Aorta (tissue), 5 donors: ENCODE measurements around the gene EFCAB8. TPM values are rescaled to one million over a fixed set of nuclear protein-coding genes. Genes with fewer than 3 reads are reported as not detected.

Experiments used
- ATAC-seq: fragments of 200-7000 bp; cut with Tn5 transposase; one replicate; pipeline ENCODE4 v1.9.1; 2022; ENCODE audit warnings: moderate library complexity; ENCODE audit not compliant: low FRiP score
- DNase-seq, 2 donors: peaks; one replicate each; pipeline ENCODE4 v3.0.0-alpha.2; 2020
- H3K27ac ChIP-seq, 2 donors: one replicate each; pipeline ENCODE4 v1.5.1; 2013; ENCODE audit warnings: low read length in 2 of 2, mild to moderate bottlenecking in 2 of 2, moderate library complexity in 2 of 2, control low read depth in 1 of 2, inconsistent platforms in 1 of 2, low read depth in 1 of 2
- H3K27me3 ChIP-seq, 2 donors: one replicate each; pipeline ENCODE4 v1.6.1; 2013; ENCODE audit warnings: control low read depth in 1 of 2, low read length in 1 of 2, mild to moderate bottlenecking in 1 of 2, moderate library complexity in 1 of 2; ENCODE audit not compliant: insufficient read depth in 2 of 2, control insufficient read depth in 1 of 2
- H3K36me3 ChIP-seq, 2 donors: one replicate each; pipeline ENCODE4 v1.6.1; 2013; ENCODE audit warnings: control low read depth in 1 of 2, low read length in 1 of 2, mild to moderate bottlenecking in 1 of 2; ENCODE audit not compliant: insufficient read depth in 2 of 2, control insufficient read depth in 1 of 2
- H3K4me1 ChIP-seq, 2 donors: one replicate each; pipeline ENCODE4 v1.6.1; 2013; ENCODE audit warnings: low read length in 2 of 2, control low read depth in 1 of 2, mild to moderate bottlenecking in 1 of 2, moderate library complexity in 1 of 2; ENCODE audit not compliant: insufficient read depth in 2 of 2, control insufficient read depth in 1 of 2
- H3K4me3 ChIP-seq, 2 donors: one replicate each; pipeline ENCODE4 v1.5.1; 2013; ENCODE audit warnings: low read length in 2 of 2, control low read depth in 1 of 2, mild to moderate bottlenecking in 1 of 2
- H3K9me3 ChIP-seq: one replicate; pipeline ENCODE4 v1.6.1; 2013; ENCODE audit warnings: mild to moderate bottlenecking, low read length; ENCODE audit not compliant: control insufficient read depth
- WGBS, 2 donors: extraction: QIAGEN DNeasy Blood & Tissue Kit; methylation state at CpG; one replicate each; pipeline ENCODE4 v1.1.7; 2013; 5-methylcytosine and 5-hydroxymethylcytosine counted together
- intact Hi-C, 2 donors: fragments of 100-400 bp; cut with DNase I; formaldehyde crosslinking; loops; one replicate each; pipeline versions ENCODE4 v1.14.2 to v1.15.0; 2022
- polyA plus RNA-seq, 2 donors: library from polyadenylated mRNA; stranded (reverse); fragments of 200-250 nt; gene quantifications; one replicate each; pipeline ENCODE4 v1.2.3, GENCODE V29; 2013
- total RNA-seq, 2 donors: library from RNA; stranded (reverse); fragmentation: NEBNext Ultra II Directional; extraction: Animal tissue kit (Norgen Biotek cat#: 25700); gene quantifications; one replicate each; pipeline ENCODE4 v1.2.1, GENCODE V29; 2021
- donor health status: healthy with polysubstance abuse.
- donor health status: Bipolar disorder and iron deficiency.
- donor health status: DM: no; HTN: no; CAD: no.
- donor health status: DM: no; HTN: no; CAD: no.
- donor health status: DM: yes; HTN: yes; CAD: no.

EFCAB8 gene
- total and polyA plus RNA-seq, 4 donors, result 0.13 to 1.1 (median 0.81) TPM; not detected in 1

DNA sequence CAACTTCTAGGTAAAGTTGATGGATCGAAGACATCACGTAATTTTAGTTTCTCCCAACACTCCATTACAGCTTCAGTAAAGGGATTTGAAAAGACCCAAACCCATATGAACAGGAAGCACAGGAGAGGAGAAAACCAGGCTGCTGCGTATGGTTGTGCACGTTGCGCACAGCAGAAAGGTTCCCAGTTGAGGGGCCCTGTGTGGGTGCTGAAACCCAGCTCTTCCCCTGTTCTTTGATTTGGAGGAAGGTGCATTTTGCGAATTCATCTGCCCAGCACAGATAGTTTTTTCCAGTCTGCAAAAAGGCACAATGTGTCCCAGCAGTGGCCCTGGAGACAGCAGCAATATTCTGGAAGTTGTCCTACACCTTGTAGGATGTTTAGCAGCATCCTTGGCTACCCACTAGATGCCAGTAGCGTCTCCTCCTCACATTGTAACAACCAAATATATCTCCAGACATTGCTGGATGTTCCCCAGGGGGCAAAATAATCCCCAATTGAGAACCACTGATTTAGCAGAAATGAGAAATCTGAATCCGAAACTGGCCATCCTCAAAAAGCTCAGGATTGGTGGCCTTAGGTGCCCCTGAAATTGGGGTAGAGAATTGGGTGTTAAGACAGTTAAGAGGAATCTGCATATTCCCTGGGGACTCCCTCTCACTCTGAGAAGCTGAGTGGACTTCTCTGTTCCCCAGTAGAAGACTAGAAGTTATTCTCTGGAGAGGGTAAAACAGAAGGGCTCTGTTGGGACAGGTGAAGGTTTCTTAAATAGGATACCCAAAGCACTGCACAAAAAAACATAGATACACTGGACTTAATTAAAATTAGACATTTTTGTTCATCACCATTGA, 133.3 kb downstream of the EFCAB8 start:
- intact Hi-C loops, result no loop called here
- Histone ChIP-seq H3K27me3 (no peaks in the 10 kb centered on the region), H3K27ac (no peak overlapping the region), H3K36me3 (no peaks in the 10 kb centered on the region), H3K4me1 (no peaks in the 10 kb centered on the region), H3K4me3 (no peak overlapping the region), H3K9me3 (peaks cover 5% of the 10 kb centered on the region)
- DNase-seq (no peak), ATAC-seq (no peak)
- 69 to 79% methylated on average over 8 of the region's 8 CpGs for WGBS, 2 donors

DNA sequence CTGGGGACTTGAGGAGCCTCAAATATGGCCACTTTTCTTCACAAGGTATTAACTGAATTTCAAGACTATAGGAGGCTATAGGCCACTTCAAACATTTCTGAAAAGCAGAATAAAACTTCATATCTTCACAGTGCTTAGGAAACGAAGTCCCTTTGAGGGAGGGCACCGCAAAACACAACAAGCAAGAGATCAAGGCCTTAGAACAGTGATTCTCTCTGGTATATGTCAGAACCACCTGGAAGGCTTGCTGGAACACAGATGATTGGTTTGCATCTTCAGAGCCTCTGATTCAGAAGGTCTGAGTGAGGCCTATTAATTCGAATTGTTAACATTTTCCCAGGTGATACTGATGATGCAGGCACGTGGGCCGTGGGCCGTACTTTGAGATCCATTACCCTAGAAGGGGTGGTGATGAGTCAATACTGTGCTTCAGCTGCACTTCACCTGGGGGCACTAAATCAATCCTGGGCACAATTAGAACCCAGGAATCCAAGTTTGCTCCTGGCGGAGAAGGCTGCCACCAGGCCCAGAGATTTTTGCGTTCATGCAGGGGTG, 134.8 kb downstream of the EFCAB8 start:
- no peaks in the 10 kb centered on the region for H3K4me1 ChIP-seq
- no peak overlapping the region for H3K4me3 ChIP-seq
- DNase-seq, result peak in 1 of 2 donors; percentile 34
- WGBS, 2 donors, result 78 to 82% methylated on average over 8 of the region's 8 CpGs
- intact Hi-C loops, result no loop called here
- H3K9me3 ChIP-seq, result peaks cover 5% of the 10 kb centered on the region
- no peaks in the 10 kb centered on the region for H3K27me3 ChIP-seq
- ATAC-seq, result no peak
- H3K36me3 ChIP-seq, result no peaks in the 10 kb centered on the region
- H3K27ac ChIP-seq, result no peak overlapping the region

DNA sequence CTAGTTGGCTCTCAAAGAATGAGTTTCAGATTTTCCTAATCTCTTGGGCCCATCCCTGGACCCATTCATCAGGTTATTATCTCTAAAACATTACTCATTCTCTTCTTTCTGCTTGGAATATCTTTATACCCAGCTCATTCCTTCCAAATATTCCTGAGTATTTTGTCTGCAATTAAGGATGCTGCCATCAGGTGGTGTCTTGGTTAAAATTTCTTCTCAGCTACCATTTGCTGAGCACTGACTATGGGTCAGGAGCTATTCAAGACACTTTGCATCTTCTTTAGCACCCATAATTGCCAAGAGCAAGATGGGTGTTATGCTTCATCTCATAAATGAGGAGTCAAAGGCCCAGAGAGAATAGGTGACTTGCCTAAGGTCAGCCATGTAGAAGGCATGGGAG, 137.1 kb downstream of the EFCAB8 start:
- H3K36me3 ChIP-seq, result no peaks in the 10 kb centered on the region
- no peak overlapping the region for H3K4me3 ChIP-seq
- ATAC-seq (no peak), DNase-seq (no peak)
- no peak overlapping the region for H3K27ac ChIP-seq
- H3K4me1 ChIP-seq, result no peaks in the 10 kb centered on the region
- no peaks in the 10 kb centered on the region for H3K27me3 ChIP-seq
- intact Hi-C loops, result no loop called here
- H3K9me3 ChIP-seq, result peaks cover 4% of the 10 kb centered on the region

DNA sequence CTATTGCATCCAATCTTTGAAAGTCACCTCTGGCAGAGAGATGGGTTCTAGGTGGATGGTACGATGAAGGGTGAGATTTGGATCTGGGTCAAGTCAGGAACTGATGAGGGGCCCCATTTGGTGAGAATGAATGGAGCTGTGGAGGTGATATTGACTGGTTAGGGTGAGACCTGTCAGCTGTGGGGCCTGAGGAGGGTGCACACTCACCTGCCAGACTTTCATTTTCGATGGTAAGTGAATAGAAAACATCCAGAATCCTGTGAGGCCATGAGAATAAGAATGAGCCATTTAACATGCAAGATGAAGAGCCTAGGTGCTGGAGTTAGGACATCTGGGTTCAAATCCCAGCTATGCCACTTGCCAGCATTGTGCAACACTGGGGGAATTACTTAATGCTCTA, 138.7 kb downstream of the EFCAB8 start:
- Histone ChIP-seq H3K27ac (no peak overlapping the region), H3K4me1 (no peaks in the 10 kb centered on the region), H3K27me3 (no peaks in the 10 kb centered on the region), H3K36me3 (no peaks in the 10 kb centered on the region), H3K9me3 (peaks cover 4% of the 10 kb centered on the region), H3K4me3 (no peak overlapping the region)
- WGBS, 2 donors, result 72 to 79% methylated on average over 2 of the region's 2 CpGs
- DNase-seq (peak in 1 of 2 donors; percentile 24), ATAC-seq (no peak)
- intact Hi-C loops, result no loop called here

DNA sequence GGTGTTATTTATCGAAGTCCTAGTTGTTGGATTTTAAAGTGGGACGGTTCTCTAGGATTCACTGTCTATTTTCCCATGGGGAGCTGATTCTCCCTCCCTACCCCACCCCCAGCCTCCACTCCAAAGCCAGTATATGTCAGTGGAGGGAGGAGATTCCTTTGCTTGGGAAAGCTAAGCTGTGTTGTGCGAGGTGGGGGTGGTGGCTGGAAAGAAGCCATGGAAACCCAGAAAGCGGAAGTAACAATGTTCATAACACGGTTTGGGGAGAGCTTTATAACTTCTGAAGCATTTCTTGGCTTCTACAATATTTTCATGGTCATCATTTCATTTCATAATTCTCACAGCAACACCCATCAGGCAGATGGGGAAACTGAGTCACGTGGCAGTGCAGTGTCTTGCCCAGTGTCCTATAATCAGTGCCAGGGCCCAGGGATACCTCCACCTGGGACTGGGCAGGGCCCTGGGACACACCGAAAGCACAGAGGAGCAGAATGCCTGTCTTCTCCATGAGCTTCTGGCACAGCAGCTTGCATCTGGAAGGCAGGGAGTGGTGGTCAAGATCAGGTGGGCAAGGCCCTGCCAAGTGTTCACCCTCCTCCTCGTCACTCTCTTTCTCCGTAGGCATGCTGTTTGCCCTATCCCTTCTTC, 141.0 kb downstream of the EFCAB8 start:
- Histone ChIP-seq H3K4me3 (no peak overlapping the region), H3K27ac (no peak overlapping the region), H3K36me3 (no peaks in the 10 kb centered on the region), H3K9me3 (peaks cover 4% of the 10 kb centered on the region), H3K4me1 (no peaks in the 10 kb centered on the region), H3K27me3 (no peaks in the 10 kb centered on the region)
- 59 to 68% methylated on average over 9 of the region's 9 CpGs for WGBS, 2 donors
- ATAC-seq (no peak), DNase-seq (no peak)
- intact Hi-C loops, result no loop called here

DNA sequence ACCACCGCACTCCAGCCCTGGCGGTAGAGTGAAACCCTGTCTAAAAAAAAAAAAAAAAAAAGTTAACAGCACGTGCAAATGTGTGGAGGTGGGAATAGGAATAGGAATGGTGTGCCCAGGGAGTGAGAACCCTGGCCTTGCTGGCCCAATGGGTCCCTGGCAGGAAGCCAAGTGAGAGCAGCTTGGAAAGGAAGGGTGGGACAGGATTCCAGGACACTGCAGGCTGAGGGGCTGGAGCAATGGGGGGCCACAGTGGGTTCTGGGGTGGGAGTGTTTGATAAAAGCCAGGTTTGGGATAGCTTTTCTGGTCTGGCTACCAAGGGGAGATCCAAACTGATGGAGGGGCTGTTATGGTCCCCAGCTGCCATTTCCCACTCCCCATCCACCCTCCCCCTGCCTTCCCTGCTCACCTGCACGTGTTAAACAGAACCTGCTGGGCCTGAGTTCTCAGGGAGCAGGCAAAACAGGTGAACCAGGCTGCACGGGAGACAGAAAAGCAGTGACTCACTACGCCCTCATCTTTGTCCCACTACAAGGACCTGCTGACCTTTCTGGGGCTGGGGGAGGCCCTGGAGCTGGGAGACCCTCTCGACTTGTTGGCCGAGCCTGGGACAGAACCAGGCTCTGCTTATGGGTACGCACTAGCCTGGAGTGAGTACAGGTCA, 142.2 kb downstream of the EFCAB8 start:
- ATAC-seq (no peak), DNase-seq (peak in 1 of 2 donors; percentile 35)
- Histone ChIP-seq H3K27me3 (no peaks in the 10 kb centered on the region), H3K36me3 (no peaks in the 10 kb centered on the region), H3K27ac (no peak overlapping the region), H3K9me3 (peaks cover 1% of the 10 kb centered on the region), H3K4me3 (no peak overlapping the region), H3K4me1 (no peaks in the 10 kb centered on the region)
- intact Hi-C loops, result no loop called here
- WGBS, 2 donors, result 58 to 63% methylated on average over 9 of the region's 9 CpGs

DNA sequence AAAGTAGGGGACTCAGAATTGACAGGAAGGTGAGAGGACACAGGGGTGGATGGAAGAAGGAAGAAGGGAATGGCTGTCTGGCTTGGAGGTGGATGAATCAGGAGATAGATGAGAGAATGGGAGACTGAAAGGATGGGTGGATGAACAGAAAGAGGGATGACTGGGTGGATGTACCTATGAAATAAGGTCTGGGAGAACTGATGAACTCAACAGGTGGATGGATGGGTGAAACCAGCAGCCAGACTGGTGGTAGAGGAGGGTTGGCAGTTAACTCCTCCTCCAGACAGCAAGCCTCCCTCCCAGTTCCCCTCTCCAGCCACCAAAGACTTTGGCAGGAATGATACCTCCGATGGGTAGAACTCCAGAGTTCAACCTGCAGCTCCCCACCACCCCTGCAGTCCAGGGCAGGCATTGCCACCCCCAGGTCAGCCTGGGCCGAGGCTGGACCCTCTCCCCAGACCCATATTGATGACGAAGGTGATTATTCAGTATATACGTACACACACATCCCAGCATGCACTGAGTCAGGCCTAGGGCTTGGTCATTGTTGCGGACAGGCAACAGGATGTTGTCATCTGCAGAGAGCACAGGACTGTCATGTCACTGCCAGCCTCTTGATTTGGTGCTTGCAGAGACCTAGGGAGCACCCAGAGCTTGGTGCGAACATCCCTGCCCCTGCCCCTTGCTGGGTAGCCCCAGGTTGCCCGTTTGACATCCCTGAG, 143.5 kb downstream of the EFCAB8 start:
- ATAC-seq, result no peak

DNA sequence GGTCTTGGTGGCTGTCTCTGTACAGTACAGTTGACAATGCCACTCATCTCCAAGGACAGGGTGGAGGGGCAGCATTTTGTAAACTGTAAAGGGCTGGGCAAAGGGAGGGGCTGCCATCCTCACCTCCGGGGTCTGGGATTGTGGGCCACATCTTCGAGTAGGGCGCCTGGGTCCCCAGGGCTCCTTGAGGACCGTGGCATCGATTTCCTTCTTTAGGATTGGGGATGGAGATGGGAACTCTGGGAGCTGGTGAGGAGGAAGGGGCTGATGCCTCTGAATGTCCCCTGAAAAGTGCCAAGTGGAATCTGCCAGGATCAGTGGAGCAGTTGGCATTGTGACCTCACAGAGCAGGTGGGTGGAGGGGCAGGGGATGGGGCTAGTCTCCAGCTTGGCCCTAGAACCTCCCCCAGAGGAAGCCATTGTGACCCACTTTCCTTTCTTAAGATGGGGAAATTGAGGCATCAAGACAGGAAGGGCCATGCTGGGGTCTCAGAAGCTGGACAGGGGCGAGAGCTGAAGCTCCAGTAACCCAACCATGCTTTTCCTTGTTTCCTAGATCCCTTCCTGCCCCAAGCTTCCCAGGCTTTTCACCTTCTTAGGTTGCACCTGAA, 145.5 kb downstream of the EFCAB8 start, which contains the start of gene SUN5:
Gene SUN5, minus strand, starts transcription at position 293 of the 611 bp plus-strand sequence. Its CDS starts 93 bp downstream, at position 200.
- Histone ChIP-seq H3K27ac (no peak within 1 kb of the TSS), H3K36me3 (no peaks in the 10 kb centered on the region), H3K9me3 (no peaks in the 10 kb centered on the region), H3K4me3 (no peak within 1 kb of the TSS), H3K27me3 (no peaks in the 10 kb centered on the region), H3K4me1 (no peaks in the 10 kb centered on the region)
- intact Hi-C loops, result no loop called here
- peak in 1 of 2 donors; percentile 20 for DNase-seq
- no peak for ATAC-seq
- WGBS, 2 donors, result 75 to 81% methylated on average over 6 of the region's 6 CpGs

More for the DNA sequence above, 143.5 kb downstream of the EFCAB8 start:
- Histone ChIP-seq H3K9me3 (no peaks in the 10 kb centered on the region), H3K36me3 (no peaks in the 10 kb centered on the region), H3K4me1 (no peaks in the 10 kb centered on the region), H3K4me3 (no peak overlapping the region), H3K27me3 (no peaks in the 10 kb centered on the region), H3K27ac (no peak overlapping the region)
- DNase-seq, result peak in 1 of 2 donors; percentile 14
- intact Hi-C loops, result no loop called here
- 81 to 85% methylated on average over 7 of the region's 7 CpGs for WGBS, 2 donors
